ENCODE measurements around the gene MYOCOS. TPM values are rescaled to one million over a fixed set of nuclear protein-coding genes. Genes with fewer than 3 reads are reported as not detected.

MYOCOS gene
- total RNA-seq, 1 experiment from 2014 or later: 0.41 TPM

DNA sequence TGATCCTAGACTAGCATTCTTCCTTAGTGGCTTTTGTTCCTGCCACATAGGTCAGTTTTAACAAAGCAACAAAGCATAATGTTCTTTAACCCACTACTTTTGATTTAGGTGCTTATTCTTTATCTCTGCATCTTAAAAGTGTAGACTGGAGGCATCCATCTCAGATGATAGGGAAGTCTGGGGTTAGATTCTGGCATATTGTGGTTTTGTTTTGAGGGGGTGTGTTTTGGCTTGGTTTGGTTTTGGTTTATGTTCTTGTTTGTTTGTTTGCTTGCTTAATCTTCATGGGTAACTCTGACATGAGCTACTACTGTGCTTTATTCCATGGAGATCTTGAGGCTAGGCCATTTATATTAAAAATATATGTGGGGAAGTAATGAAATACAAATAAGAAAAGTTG, 40.3 kb upstream of the MYOCOS start:
- CTCF ChIA-PET: no interaction called here

GRCh38 chr1:171582589-171582988, 39.5 kb upstream of the MYOCOS start:
- DNase-seq (ENCODE audit: low spot score): no peak
- TF ChIP-seq, protein P1, sequence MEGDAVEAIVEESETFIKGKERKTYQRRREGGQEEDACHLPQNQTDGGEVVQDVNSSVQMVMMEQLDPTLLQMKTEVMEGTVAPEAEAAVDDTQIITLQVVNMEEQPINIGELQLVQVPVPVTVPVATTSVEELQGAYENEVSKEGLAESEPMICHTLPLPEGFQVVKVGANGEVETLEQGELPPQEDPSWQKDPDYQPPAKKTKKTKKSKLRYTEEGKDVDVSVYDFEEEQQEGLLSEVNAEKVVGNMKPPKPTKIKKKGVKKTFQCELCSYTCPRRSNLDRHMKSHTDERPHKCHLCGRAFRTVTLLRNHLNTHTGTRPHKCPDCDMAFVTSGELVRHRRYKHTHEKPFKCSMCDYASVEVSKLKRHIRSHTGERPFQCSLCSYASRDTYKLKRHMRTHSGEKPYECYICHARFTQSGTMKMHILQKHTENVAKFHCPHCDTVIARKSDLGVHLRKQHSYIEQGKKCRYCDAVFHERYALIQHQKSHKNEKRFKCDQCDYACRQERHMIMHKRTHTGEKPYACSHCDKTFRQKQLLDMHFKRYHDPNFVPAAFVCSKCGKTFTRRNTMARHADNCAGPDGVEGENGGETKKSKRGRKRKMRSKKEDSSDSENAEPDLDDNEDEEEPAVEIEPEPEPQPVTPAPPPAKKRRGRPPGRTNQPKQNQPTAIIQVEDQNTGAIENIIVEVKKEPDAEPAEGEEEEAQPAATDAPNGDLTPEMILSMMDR (conservative IDR thresholded peaks at IDR 0.05; ENCODE audit: low read depth, low read length): no peak
- no peak for TF ChIP-seq EZH2 (IDR thresholded peaks at IDR 0.05; ENCODE audit: borderline replicate concordance, low read depth, low read length, poor library complexity, severe bottlenecking)
- Histone ChIP-seq H3K36me3 (ENCODE audit: insufficient read depth, low read length, poor library complexity, severe bottlenecking) (peaks cover 87% of the 10 kb centered on the region), H3K4me1 (ENCODE audit: insufficient read depth, low read length, poor library complexity, severe bottlenecking) (no peaks in the 10 kb centered on the region), H3K27me3 (replicated peaks; ENCODE audit: insufficient read depth, low read depth, low read length, poor library complexity) (no peaks in the 10 kb centered on the region), H3K27ac (ENCODE audit: low read depth, low read length, poor library complexity, severe bottlenecking) (no peak overlapping the region), H3K4me3 (ENCODE audit: low read depth, low read length, poor library complexity, severe bottlenecking) (no peak overlapping the region), H3K9me3 (ENCODE audit: low read depth, low read length, poor library complexity, severe bottlenecking) (no peaks in the 10 kb centered on the region)
- ChIA-PET CTCF (no interaction called here), POLR2A (ENCODE audit: low non-redundant PET) (no interaction called here)
- intact Hi-C loops (cut with micrococcal nuclease; ENCODE audit: unreplicated experiment): no loop called here
- BruUV-seq (replicated peaks): no TSS peak

More for the DNA sequence above, 40.3 kb upstream of the MYOCOS start:
- H3K4me1 ChIP-seq (ENCODE audit: insufficient read depth, low read length, poor library complexity, severe bottlenecking): no peaks in the 10 kb centered on the region
- no peak for DNase-seq (ENCODE audit: low spot score)
- TF ChIP-seq, protein P1 (conservative IDR thresholded peaks at IDR 0.05; ENCODE audit: low read depth, low read length): no peak
- no peak for TF ChIP-seq EZH2 (IDR thresholded peaks at IDR 0.05; ENCODE audit: borderline replicate concordance, low read depth, low read length, poor library complexity, severe bottlenecking)
- POLR2A ChIA-PET (ENCODE audit: low non-redundant PET): no interaction called here
- H3K27ac ChIP-seq (ENCODE audit: low read depth, low read length, poor library complexity, severe bottlenecking): no peak overlapping the region
- BruUV-seq (replicated peaks): no TSS peak
- H3K9me3 ChIP-seq (ENCODE audit: low read depth, low read length, poor library complexity, severe bottlenecking): no peaks in the 10 kb centered on the region
- H3K36me3 ChIP-seq (ENCODE audit: insufficient read depth, low read length, poor library complexity, severe bottlenecking): peaks cover 87% of the 10 kb centered on the region
- intact Hi-C loops (cut with micrococcal nuclease; ENCODE audit: unreplicated experiment): no loop called here
- H3K4me3 ChIP-seq (ENCODE audit: low read depth, low read length, poor library complexity, severe bottlenecking): no peak overlapping the region
- no peaks in the 10 kb centered on the region for H3K27me3 ChIP-seq (replicated peaks; ENCODE audit: insufficient read depth, low read depth, low read length, poor library complexity)

GRCh38 chr1:171583591-171584201, 38.3 kb upstream of the MYOCOS start:
- H3K27ac ChIP-seq (ENCODE audit: low read depth, low read length, poor library complexity, severe bottlenecking): no peak overlapping the region
- POLR2A ChIA-PET (ENCODE audit: low non-redundant PET): no interaction called here
- no TSS peak for BruUV-seq (replicated peaks)
- no peaks in the 10 kb centered on the region for H3K9me3 ChIP-seq (ENCODE audit: low read depth, low read length, poor library complexity, severe bottlenecking)
- intact Hi-C loops (cut with micrococcal nuclease; ENCODE audit: unreplicated experiment): no loop called here
- peaks cover 87% of the 10 kb centered on the region for H3K36me3 ChIP-seq (ENCODE audit: insufficient read depth, low read length, poor library complexity, severe bottlenecking)
- TF ChIP-seq EZH2 (IDR thresholded peaks at IDR 0.05; ENCODE audit: borderline replicate concordance, low read depth, low read length, poor library complexity, severe bottlenecking): no peak
- TF ChIP-seq, protein P1 (conservative IDR thresholded peaks at IDR 0.05; ENCODE audit: low read depth, low read length): no peak
- no peaks in the 10 kb centered on the region for H3K4me1 ChIP-seq (ENCODE audit: insufficient read depth, low read length, poor library complexity, severe bottlenecking)
- no peak overlapping the region for H3K4me3 ChIP-seq (ENCODE audit: low read depth, low read length, poor library complexity, severe bottlenecking)
- no peaks in the 10 kb centered on the region for H3K27me3 ChIP-seq (replicated peaks; ENCODE audit: insufficient read depth, low read depth, low read length, poor library complexity)
- CTCF ChIA-PET: no interaction called here
- no peak for DNase-seq (ENCODE audit: low spot score)

All from A673 (cell line).